Measurements from ENCODE around the gene DRC7.

DNA sequence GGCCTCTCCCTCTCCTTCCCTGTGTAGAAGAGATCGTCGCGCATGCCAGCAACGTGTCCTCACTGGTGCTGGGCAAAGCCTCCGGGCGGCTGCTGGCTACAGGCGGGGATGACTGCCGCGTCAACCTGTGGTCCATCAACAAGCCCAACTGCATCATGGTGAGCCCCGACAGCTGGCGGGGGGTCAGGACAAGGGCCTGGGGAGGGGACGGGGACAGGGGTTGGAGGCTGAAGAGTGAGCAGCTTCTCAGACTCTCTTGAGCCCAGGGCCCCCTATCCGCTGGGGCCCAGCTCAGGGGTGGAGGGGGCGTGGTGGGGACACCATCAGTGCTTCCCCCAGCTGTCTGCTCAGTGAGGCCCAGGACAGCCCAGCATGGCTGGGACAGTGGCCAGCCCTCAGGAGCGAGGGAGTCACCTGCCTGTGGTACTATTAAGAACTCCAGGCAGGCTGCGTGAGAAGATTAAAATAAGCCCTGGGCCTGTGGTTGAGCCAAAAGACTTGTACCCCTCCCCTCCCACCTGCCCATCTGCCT lies 47.1 kb downstream of the DRC7 start:
- TF ChIP-seq CTCF (IDR thresholded peaks at IDR 0.05; ENCODE audit: poor library complexity, severe bottlenecking) (no peak), SMC3 (conservative IDR thresholded peaks at IDR 0.05; ENCODE audit: poor library complexity) (no peak), EZH2 (IDR thresholded peaks at IDR 0.05; ENCODE audit: borderline replicate concordance, insufficient read depth, low read length, poor library complexity, severe bottlenecking) (no peak), MXI1 (conservative IDR thresholded peaks at IDR 0.05; ENCODE audit: poor library complexity, severe bottlenecking) (no peak), EP300 (conservative IDR thresholded peaks at IDR 0.05; ENCODE audit: poor library complexity, severe bottlenecking) (no peak), POLR2AphosphoS5 (IDR thresholded peaks at IDR 0.05) (no peak), TAF1 (IDR thresholded peaks at IDR 0.05; ENCODE audit: low read depth) (no peak), RAD21 (conservative IDR thresholded peaks at IDR 0.05) (no peak)
- TF ChIP-seq, protein P1, sequence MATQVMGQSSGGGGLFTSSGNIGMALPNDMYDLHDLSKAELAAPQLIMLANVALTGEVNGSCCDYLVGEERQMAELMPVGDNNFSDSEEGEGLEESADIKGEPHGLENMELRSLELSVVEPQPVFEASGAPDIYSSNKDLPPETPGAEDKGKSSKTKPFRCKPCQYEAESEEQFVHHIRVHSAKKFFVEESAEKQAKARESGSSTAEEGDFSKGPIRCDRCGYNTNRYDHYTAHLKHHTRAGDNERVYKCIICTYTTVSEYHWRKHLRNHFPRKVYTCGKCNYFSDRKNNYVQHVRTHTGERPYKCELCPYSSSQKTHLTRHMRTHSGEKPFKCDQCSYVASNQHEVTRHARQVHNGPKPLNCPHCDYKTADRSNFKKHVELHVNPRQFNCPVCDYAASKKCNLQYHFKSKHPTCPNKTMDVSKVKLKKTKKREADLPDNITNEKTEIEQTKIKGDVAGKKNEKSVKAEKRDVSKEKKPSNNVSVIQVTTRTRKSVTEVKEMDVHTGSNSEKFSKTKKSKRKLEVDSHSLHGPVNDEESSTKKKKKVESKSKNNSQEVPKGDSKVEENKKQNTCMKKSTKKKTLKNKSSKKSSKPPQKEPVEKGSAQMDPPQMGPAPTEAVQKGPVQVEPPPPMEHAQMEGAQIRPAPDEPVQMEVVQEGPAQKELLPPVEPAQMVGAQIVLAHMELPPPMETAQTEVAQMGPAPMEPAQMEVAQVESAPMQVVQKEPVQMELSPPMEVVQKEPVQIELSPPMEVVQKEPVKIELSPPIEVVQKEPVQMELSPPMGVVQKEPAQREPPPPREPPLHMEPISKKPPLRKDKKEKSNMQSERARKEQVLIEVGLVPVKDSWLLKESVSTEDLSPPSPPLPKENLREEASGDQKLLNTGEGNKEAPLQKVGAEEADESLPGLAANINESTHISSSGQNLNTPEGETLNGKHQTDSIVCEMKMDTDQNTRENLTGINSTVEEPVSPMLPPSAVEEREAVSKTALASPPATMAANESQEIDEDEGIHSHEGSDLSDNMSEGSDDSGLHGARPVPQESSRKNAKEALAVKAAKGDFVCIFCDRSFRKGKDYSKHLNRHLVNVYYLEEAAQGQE (IDR thresholded peaks at IDR 0.05; ENCODE audit: borderline replicate concordance) = no peak

Measured in neural cell (in vitro differentiated cells).